ENCODE data around the gene RBFOX2.

RBFOX2 gene

DNA sequence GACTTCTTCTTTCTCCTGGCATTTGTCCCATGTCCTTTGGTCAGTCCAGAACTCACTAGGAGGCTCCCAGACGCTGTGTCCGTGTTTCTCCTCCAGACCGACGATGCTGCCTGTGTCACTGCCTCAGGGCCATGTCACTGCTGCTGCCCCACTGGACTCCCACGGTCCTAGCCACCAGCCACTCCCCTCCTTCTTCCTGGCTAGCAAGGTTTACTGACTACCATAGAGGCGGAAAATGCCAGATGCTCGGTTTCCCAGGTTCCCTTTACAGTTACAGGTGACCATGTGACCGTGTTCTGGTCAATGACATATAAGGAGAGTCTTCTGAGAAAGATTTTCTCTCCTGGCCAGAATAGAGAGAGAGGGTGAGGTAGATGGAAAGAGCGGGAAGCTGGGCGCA, 40.7 kb upstream of the RBFOX2 start:
- Mint-ChIP-seq H3K4me1 (peaks cover 15% of the 10 kb centered on the region), H3K27ac (peak overlapping the region; percentile 81), H3K27me3 (ENCODE audit: low read depth, poor library complexity) (peaks cover 7% of the 10 kb centered on the region), H3K4me3 (no peak overlapping the region), H3K36me3 (ENCODE audit: low read depth) (no peaks in the 10 kb centered on the region), H3K9me3 (peaks cover 6% of the 10 kb centered on the region)
- DNase-seq: no peak
- TF ChIP-seq, protein P1, sequence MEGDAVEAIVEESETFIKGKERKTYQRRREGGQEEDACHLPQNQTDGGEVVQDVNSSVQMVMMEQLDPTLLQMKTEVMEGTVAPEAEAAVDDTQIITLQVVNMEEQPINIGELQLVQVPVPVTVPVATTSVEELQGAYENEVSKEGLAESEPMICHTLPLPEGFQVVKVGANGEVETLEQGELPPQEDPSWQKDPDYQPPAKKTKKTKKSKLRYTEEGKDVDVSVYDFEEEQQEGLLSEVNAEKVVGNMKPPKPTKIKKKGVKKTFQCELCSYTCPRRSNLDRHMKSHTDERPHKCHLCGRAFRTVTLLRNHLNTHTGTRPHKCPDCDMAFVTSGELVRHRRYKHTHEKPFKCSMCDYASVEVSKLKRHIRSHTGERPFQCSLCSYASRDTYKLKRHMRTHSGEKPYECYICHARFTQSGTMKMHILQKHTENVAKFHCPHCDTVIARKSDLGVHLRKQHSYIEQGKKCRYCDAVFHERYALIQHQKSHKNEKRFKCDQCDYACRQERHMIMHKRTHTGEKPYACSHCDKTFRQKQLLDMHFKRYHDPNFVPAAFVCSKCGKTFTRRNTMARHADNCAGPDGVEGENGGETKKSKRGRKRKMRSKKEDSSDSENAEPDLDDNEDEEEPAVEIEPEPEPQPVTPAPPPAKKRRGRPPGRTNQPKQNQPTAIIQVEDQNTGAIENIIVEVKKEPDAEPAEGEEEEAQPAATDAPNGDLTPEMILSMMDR (IDR thresholded peaks at IDR 0.05): no peak

DNA sequence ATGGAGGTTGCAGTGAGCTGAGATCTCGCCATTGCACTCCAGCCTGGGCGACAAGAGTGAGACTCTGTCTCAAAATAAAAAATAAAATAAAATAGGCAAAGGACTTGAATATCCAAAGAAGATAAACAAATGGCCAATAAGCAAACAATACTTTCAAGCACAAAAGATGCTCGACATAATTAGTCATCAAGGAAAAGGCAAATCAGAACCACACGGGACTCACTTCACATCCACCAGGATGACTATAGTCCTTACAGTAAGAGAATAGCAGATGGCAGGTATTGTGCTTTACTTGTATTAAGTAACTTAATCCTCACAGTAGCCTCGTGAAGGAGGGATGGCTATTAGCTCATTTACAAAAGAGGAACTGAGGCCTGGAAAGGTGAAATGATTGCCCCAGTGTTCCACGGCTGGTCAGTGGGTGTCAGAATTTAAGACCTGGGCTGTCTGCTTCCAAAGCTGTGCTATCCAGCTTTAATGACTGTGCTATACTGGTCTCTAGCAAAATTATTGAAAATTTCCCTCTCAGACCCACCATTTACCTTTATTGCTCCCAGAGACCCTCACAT, 40.2 kb upstream of the RBFOX2 start:
- Mint-ChIP-seq H3K27ac (no peak overlapping the region), H3K27me3 (ENCODE audit: low read depth, poor library complexity) (peaks cover 7% of the 10 kb centered on the region), H3K36me3 (ENCODE audit: low read depth) (no peaks in the 10 kb centered on the region), H3K4me1 (peaks cover 15% of the 10 kb centered on the region), H3K9me3 (peaks cover 6% of the 10 kb centered on the region), H3K4me3 (no peak overlapping the region)
- no peak for DNase-seq
- TF ChIP-seq, protein P1 (IDR thresholded peaks at IDR 0.05): no peak

DNA sequence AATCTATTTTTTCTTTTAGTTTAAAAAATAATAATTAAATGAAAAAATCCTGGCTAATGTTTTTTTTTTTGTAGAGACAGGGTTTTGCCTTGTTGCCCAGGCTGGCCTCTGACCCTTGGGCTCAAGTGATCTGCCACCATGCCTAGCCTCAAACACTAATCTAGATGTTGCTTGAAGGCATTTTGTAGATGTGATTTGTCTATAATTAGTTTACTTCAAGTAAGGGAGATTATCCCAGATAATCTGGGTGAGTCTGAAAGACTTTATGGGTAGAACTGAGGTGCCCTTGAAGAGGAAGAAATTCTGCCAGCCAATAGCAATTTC, 38.6 kb upstream of the RBFOX2 start:
- peaks cover 15% of the 10 kb centered on the region for H3K4me1 Mint-ChIP-seq
- TF ChIP-seq, protein P1 (IDR thresholded peaks at IDR 0.05): no peak
- H3K4me3 Mint-ChIP-seq: no peak overlapping the region
- H3K27ac Mint-ChIP-seq: no peak overlapping the region
- H3K27me3 Mint-ChIP-seq (ENCODE audit: low read depth, poor library complexity): peaks cover 7% of the 10 kb centered on the region
- DNase-seq: no peak
- no peaks in the 10 kb centered on the region for H3K36me3 Mint-ChIP-seq (ENCODE audit: low read depth)
- H3K9me3 Mint-ChIP-seq: peaks cover 6% of the 10 kb centered on the region

DNA sequence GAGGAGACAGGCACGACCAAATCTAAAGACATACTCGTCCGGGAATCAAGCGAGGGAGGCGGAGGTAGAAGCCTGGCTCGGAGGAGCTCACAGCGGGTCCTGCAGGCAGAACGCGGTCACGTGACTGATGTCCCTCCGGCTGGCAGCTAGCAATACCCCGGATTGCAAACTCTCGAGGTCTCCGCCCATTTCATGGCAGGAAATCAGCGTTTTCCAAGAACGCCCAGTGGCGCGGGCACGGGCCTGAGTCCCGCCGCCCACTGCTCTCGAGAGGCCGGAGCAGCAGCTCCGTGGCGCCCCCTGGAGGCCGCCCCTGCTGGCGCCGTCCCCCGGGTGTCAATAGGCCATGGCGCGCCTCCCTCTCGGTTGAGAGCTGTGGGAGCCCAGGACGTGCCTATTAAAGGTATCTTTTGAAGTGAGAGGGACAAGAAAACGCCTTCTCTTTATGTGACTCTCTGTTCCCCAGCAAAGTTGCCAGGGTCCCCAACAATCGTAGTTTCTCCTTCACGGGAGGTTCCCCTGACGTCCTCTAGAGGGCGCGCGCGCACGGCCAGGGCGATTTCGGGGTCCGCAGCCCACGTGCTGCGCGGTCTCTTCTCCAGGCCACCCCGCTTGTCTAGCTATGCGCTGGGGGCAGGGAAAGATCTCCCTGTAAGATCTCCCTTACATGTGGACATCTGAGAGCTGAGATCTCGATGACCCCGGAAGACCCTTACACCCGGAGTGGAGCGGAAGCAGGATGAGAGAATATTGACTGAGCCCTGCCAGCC, 37.3 kb upstream of the RBFOX2 start:
- Mint-ChIP-seq H3K27ac (peak overlapping the region; percentile 94), H3K36me3 (ENCODE audit: low read depth) (no peaks in the 10 kb centered on the region), H3K4me1 (peaks cover 15% of the 10 kb centered on the region), H3K4me3 (peak overlapping the region; percentile 83), H3K9me3 (peaks cover 7% of the 10 kb centered on the region), H3K27me3 (ENCODE audit: low read depth, poor library complexity) (peaks cover 7% of the 10 kb centered on the region)
- DNase-seq: peak; percentile 88
- TF ChIP-seq, protein P1 (IDR thresholded peaks at IDR 0.05): peak; percentile 100

DNA sequence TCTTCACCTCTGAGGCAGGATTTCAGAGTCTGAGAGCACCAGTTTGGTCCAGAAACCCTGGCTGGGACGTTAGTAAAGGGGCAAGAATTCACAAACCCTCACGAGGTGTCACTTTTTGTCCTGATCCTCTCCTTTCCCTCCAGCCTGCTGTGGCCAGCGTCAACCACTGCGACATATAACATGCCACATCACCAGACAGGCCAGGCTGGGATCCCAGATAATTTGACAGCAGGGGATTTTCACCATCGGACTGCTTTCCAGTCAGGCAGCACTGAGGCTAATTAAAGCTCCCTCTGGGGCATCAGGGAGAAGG, 36.8 kb upstream of the RBFOX2 start:
- Mint-ChIP-seq H3K9me3 (peaks cover 12% of the 10 kb centered on the region), H3K4me3 (peak overlapping the region; percentile 83), H3K27me3 (ENCODE audit: low read depth, poor library complexity) (peaks cover 7% of the 10 kb centered on the region), H3K27ac (peak overlapping the region; percentile 79), H3K4me1 (peaks cover 15% of the 10 kb centered on the region), H3K36me3 (ENCODE audit: low read depth) (no peaks in the 10 kb centered on the region)
- TF ChIP-seq, protein P1 (IDR thresholded peaks at IDR 0.05): no peak
- DNase-seq: no peak

DNA sequence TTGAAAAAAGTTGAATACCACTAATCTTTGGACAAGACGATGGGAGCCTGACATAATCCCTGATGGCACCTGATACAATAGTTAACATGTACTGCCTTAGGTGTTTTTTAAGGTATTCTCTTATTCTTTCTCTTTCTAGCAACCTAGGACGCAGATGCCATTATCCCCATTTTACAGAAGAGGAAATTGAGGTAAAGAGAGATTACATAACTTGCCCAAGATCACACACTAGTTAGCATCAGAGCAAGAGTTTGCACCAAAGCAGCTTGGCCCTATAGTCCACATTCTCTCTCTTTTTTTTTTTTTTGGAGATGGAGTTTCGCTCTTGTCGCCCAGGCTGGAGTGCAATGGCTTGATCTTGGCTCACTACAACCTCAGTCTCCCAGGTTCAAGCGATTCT, 35.7 kb upstream of the RBFOX2 start:
- Mint-ChIP-seq H3K4me1 (peaks cover 15% of the 10 kb centered on the region), H3K36me3 (ENCODE audit: low read depth) (no peaks in the 10 kb centered on the region), H3K27ac (no peak overlapping the region), H3K9me3 (peaks cover 6% of the 10 kb centered on the region), H3K27me3 (ENCODE audit: low read depth, poor library complexity) (peaks cover 9% of the 10 kb centered on the region), H3K4me3 (no peak overlapping the region)
- DNase-seq: no peak
- TF ChIP-seq, protein P1 (IDR thresholded peaks at IDR 0.05): no peak

All from nephron progenitor cell (in vitro differentiated cells).